Vagina (tissue), 2 donors: ENCODE measurements around the gene ABHD12.

Source experiments
- CTCF ChIP-seq, 3 experiments: fragments of 450-650 bp in 2 of 3; fragments of 200-600 bp in 1 of 3; sonication (generic) in 1 of 3; IDR thresholded peaks; one replicate each; pipeline ENCODE4 v1.5.1; 2017 to 2019; ENCODE audit warnings: antibody characterized with exemption in 3 of 3, mild to moderate bottlenecking in 2 of 3, moderate library complexity in 2 of 3
- POLR2A ChIP-seq, 2 donors: fragments of 450-650 bp; IDR thresholded peaks; one replicate each; pipeline ENCODE4 v1.6.1; 2017; ENCODE audit warnings: antibody characterized with exemption in 2 of 2, mild to moderate bottlenecking in 2 of 2, moderate library complexity in 2 of 2
- POLR2AphosphoS5 ChIP-seq, 2 donors: sonication (generic); formaldehyde crosslinking; IDR thresholded peaks; one replicate each; pipeline ENCODE4 v1.9.0; 2017; ENCODE audit warnings: antibody characterized with exemption in 2 of 2, mild to moderate bottlenecking in 2 of 2, low read depth in 1 of 2; ENCODE audit not compliant: insufficient read depth in 1 of 2

- TF ChIP-seq CTCF (IDR thresholded peaks at IDR 0.05): no peak
- no peak for TF ChIP-seq POLR2A (IDR thresholded peaks at IDR 0.05)
- TF ChIP-seq POLR2AphosphoS5 (IDR thresholded peaks at IDR 0.05; ENCODE audit: insufficient read depth in 1 of 2, low read depth in 1 of 2): no peak
Measured at GRCh38 chr20:25368976-25369375, 21.7 kb downstream of the ABHD12 start.
